Ecto neural progenitor cell (in vitro differentiated cells): ENCODE results near the gene PROSER2.
"Not testable (repeated sequence)": the region's sequence is repeated elsewhere in the genome, so short reads cannot be mapped to it uniquely, and the experiment has no call there.

Experiments used
- DNase-seq: peaks from one replicate; pipeline ENCODE4 v3.0.0-alpha.2; 2018; ENCODE audit warnings: low spot score

The PROSER2 gene

GRCh38 chr10:11837372-11838161 lies 14.4 kb downstream of the PROSER2 start:
- no peak for DNase-seq

- no peak for DNase-seq
Measured at GRCh38 chr10:11838298-11838852, 15.2 kb downstream of the PROSER2 start.

GRCh38 chr10:11841375-11841774 lies 18.2 kb downstream of the PROSER2 start:
- no peak for DNase-seq

- DNase-seq: no peak
Measured at GRCh38 chr10:11842411-11842810, 19.3 kb downstream of the PROSER2 start.

GRCh38 chr10:11845113-11845512 lies 22.0 kb downstream of the PROSER2 start:
- no peak for DNase-seq

- DNase-seq: no peak
Measured at GRCh38 chr10:11846542-11846941, 23.4 kb downstream of the PROSER2 start.

GRCh38 chr10:11849277-11849676 lies 26.1 kb downstream of the PROSER2 start:
- no peak for DNase-seq

GRCh38 chr10:11849911-11850310 lies 26.8 kb downstream of the PROSER2 start:
- DNase-seq: no peak

GRCh38 chr10:11851910-11852309 lies 28.8 kb downstream of the PROSER2 start:
- DNase-seq: no peak

GRCh38 chr10:11852637-11853036 lies 29.5 kb downstream of the PROSER2 start:
- not testable (repeated sequence) for DNase-seq

- no peak for DNase-seq
Measured at GRCh38 chr10:11853468-11853867, 30.3 kb downstream of the PROSER2 start.

- no peak for DNase-seq
Measured at GRCh38 chr10:11854301-11854700, 31.1 kb downstream of the PROSER2 start.

GRCh38 chr10:11856089-11856488 lies 32.9 kb downstream of the PROSER2 start:
- DNase-seq: no peak

- DNase-seq: no peak
Measured at GRCh38 chr10:11856678-11857077, 33.5 kb downstream of the PROSER2 start.

GRCh38 chr10:11858093-11858492 lies 34.9 kb downstream of the PROSER2 start:
- no peak for DNase-seq

GRCh38 chr10:11861341-11861740 lies 38.2 kb downstream of the PROSER2 start:
- DNase-seq: no peak

- DNase-seq: no peak
Measured at GRCh38 chr10:11861811-11862428, 38.8 kb downstream of the PROSER2 start.

- DNase-seq: no peak
Measured at GRCh38 chr10:11863353-11864109, 40.4 kb downstream of the PROSER2 start.

GRCh38 chr10:11864727-11865126 lies 41.6 kb downstream of the PROSER2 start:
- no peak for DNase-seq

GRCh38 chr10:11865561-11865960 lies 42.4 kb downstream of the PROSER2 start:
- no peak for DNase-seq

- no peak for DNase-seq
Measured at GRCh38 chr10:11866199-11866925, 43.2 kb downstream of the PROSER2 start.

GRCh38 chr10:11869219-11869618 lies 46.1 kb downstream of the PROSER2 start:
- no peak for DNase-seq
